MM.1S (cell line): ENCODE data around the gene SOX18.

ENCODE experiments used
- DNase-seq: peaks from one replicate; pipeline ENCODE4 v3.0.0-alpha.2; 2015
- H2AFZ ChIP-seq: fragments of 300-600 bp; sonication (generic); 2 replicates; pipeline ENCODE4 v1.6.0; 2016; ENCODE audit warnings: antibody characterized with exemption, low read length
- H3F3A ChIP-seq: fragments of 300-600 bp; sonication (generic); 2 replicates; pipeline ENCODE4 v1.6.1; 2016; ENCODE audit warnings: mild to moderate bottlenecking, antibody characterized with exemption, low read length, moderate library complexity, mixed read lengths; ENCODE audit not compliant: insufficient read depth
- H3K27ac ChIP-seq: fragments of 300-600 bp; sonication (generic); 2 replicates; pipeline ENCODE4 v1.5.1; 2016; ENCODE audit warnings: mild to moderate bottlenecking, low read length
- H3K27me3 ChIP-seq: fragments of 300-600 bp; sonication (generic); replicated peaks from 2 replicates; pipeline ENCODE4 v1.6.0; 2016; ENCODE audit warnings: low read length; ENCODE audit not compliant: insufficient read depth
- H3K36me3 ChIP-seq: fragments of 300-600 bp; sonication (generic); replicated peaks from 2 replicates; pipeline ENCODE4 v1.6.1; 2016; ENCODE audit warnings: mild to moderate bottlenecking, low read length, mixed read lengths; ENCODE audit not compliant: insufficient read depth
- H3K4me1 ChIP-seq: fragments of 300-600 bp; sonication (generic); 2 replicates; pipeline ENCODE4 v1.6.1; 2016; ENCODE audit warnings: low read length, mixed read lengths
- H3K4me2 ChIP-seq: fragments of 300-600 bp; sonication (generic); 2 replicates; pipeline ENCODE4 v1.6.0; 2016; ENCODE audit warnings: low read depth, low read length
- H3K4me3 ChIP-seq: fragments of 300-600 bp; sonication (generic); 2 replicates; pipeline ENCODE4 v1.5.1; 2016; ENCODE audit warnings: low read length, mixed read lengths
- H3K79me2 ChIP-seq: fragments of 300-600 bp; sonication (generic); 2 replicates; pipeline ENCODE4 v1.6.1; 2016; ENCODE audit warnings: mixed run types, low read length, mixed read lengths
- H3K9ac ChIP-seq: fragments of 300-600 bp; sonication (generic); 2 replicates; pipeline ENCODE4 v1.6.1; 2016; ENCODE audit warnings: low read length, mixed read lengths
- H3K9me2 ChIP-seq: fragments of 300-600 bp; sonication (generic); replicated peaks from 2 replicates; pipeline ENCODE4 v1.6.1; 2016; ENCODE audit warnings: mild to moderate bottlenecking, low read length, mixed read lengths; ENCODE audit not compliant: insufficient read depth
- H3K9me3 ChIP-seq: fragments of 300-600 bp; sonication (generic); replicated peaks from 2 replicates; pipeline ENCODE4 v1.6.1; 2016; ENCODE audit warnings: mild to moderate bottlenecking, low read length, mixed read lengths; ENCODE audit not compliant: insufficient read depth
- H4K20me1 ChIP-seq: fragments of 300-600 bp; sonication (generic); 2 replicates; pipeline ENCODE4 v1.6.1; 2016; ENCODE audit warnings: mild to moderate bottlenecking, low read length, moderate library complexity, mixed read lengths; ENCODE audit not compliant: insufficient read depth
- EZH2 ChIP-seq: fragments of 300-600 bp; sonication (generic); optimal IDR thresholded peaks from 2 replicates; pipeline ENCODE3; 2017; ENCODE audit warnings: low read depth, mild to moderate bottlenecking, antibody characterized with exemption, low read length, mixed read lengths
- EZH2phosphoT487 ChIP-seq: fragments of 300-600 bp; sonication (generic); IDR thresholded peaks from 2 replicates; pipeline ENCODE4 v1.6.1; 2018; ENCODE audit warnings: antibody characterized with exemption, low read length
- TF ChIP-seq, protein P1 (sequence below): fragments of 300-600 bp; sonication (generic); IDR thresholded peaks from 2 replicates; pipeline ENCODE4 v1.5.1; 2016; ENCODE audit warnings: antibody characterized with exemption, low read length, mixed read lengths

Gene SOX18

DNA sequence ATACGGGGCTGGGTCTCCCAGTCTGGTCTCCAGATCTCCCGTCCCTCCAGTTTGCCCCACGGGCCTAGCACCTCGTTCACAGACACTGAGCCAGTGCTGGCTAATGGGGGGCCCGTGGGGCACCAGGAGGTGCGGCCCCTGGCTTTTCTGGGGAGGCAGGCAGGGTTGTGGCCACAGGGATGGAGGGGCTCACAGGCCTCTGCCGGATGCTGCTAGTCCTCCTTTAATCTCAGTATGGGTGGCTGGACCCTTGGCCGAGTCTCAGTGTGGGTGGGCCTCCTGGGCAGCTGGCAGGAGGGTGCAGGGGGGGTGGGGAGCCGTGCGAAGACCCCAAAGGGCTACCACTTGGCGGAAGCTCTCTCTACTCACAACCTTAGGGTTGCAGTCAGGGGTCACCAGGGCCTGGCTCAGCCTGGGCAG is 1.6 kb upstream of the SOX18 start:
- no peak for DNase-seq
- Histone ChIP-seq H3K4me1 (no peaks in the 10 kb centered on the region), H3K79me2 (no peaks in the 10 kb centered on the region), H3F3A (no peaks in the 10 kb centered on the region), H3K36me3 (no peaks in the 10 kb centered on the region), H3K4me2 (no peak overlapping the region), H3K9ac (no peak overlapping the region), H3K27me3 (peaks cover 70% of the 10 kb centered on the region), H2AFZ (no peak overlapping the region), H3K9me2 (no peaks in the 10 kb centered on the region), H4K20me1 (no peaks in the 10 kb centered on the region), H3K4me3 (no peak overlapping the region), H3K27ac (no peak overlapping the region), H3K9me3 (no peaks in the 10 kb centered on the region)
- TF ChIP-seq, protein P1, sequence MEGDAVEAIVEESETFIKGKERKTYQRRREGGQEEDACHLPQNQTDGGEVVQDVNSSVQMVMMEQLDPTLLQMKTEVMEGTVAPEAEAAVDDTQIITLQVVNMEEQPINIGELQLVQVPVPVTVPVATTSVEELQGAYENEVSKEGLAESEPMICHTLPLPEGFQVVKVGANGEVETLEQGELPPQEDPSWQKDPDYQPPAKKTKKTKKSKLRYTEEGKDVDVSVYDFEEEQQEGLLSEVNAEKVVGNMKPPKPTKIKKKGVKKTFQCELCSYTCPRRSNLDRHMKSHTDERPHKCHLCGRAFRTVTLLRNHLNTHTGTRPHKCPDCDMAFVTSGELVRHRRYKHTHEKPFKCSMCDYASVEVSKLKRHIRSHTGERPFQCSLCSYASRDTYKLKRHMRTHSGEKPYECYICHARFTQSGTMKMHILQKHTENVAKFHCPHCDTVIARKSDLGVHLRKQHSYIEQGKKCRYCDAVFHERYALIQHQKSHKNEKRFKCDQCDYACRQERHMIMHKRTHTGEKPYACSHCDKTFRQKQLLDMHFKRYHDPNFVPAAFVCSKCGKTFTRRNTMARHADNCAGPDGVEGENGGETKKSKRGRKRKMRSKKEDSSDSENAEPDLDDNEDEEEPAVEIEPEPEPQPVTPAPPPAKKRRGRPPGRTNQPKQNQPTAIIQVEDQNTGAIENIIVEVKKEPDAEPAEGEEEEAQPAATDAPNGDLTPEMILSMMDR: no peak
- TF ChIP-seq EZH2phosphoT487 (no peak), EZH2 (no peak)

DNA sequence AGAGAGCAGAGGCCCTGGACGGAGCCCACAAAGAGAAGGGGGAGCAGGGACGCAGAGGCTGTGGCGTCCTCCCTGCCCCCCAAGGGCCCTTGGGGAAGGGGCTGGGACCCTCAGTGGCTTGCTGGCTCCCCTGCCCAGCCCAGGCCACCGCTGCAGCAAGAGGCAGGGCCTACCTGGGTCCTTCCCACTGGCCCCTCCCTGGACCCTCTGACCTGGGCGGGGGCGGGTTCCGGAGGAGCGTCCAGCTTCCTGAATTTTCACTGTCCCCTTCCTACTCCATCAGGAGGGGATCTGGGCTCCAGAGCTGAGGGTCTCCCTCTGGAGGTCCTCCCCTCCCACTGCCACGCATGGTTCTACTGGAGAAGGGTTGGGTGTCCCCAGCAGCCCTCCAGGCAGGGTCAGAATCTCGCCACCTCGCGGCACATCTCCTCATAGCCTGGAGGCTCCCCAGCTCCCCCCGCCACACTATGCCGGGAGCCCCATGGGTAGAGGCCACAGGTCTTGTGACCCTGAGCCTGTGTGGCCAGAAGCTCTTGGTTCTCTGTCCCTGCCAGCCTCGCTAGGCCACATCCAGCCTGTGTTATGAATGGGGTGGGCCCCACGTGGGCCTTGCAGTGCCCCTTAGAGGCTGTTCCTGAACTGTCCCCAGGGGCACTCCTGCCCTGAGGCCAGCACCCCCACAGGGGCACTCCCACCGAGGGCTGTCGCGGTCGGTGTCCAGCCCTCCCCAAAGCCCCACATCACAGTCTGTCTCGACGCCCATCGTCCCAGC is 1.0 kb upstream of the SOX18 start:
- Histone ChIP-seq H3K27me3 (peaks cover 76% of the 10 kb centered on the region), H2AFZ (no peak overlapping the region), H3K4me2 (no peak overlapping the region)

DNA sequence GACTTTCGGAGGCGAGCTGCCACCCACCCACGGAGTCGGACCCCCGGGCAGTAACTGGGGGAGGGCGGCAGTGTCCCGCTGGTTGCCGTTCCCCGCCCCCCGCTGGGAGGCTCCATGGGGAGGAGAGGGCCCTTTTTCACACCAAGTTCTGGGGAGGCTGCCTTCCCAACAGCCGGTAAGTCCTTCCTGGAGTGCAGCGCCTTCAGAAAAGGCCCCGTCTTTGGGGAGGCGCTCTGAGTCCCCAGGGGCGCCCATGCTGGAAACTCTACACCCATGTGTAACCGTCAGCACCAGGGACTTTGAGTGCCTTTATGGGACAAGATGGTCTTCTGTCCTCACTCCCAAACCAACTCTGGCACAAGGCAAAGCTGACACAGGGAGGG is 430 bp upstream of the SOX18 start:
- H3K4me2 ChIP-seq: no peak overlapping the region
- H3K27ac ChIP-seq: no peak overlapping the region
- H4K20me1 ChIP-seq: no peaks in the 10 kb centered on the region
- no peaks in the 10 kb centered on the region for H3K36me3 ChIP-seq
- no peaks in the 10 kb centered on the region for H3K9me2 ChIP-seq
- DNase-seq: no peak
- TF ChIP-seq EZH2phosphoT487: no peak
- no peak for TF ChIP-seq EZH2
- TF ChIP-seq, protein P1: no peak
- no peaks in the 10 kb centered on the region for H3K9me3 ChIP-seq
- peaks cover 82% of the 10 kb centered on the region for H3K27me3 ChIP-seq
- no peak overlapping the region for H3K4me3 ChIP-seq
- H2AFZ ChIP-seq: no peak overlapping the region
- no peaks in the 10 kb centered on the region for H3F3A ChIP-seq
- H3K79me2 ChIP-seq: no peaks in the 10 kb centered on the region
- H3K9ac ChIP-seq: no peak overlapping the region
- no peaks in the 10 kb centered on the region for H3K4me1 ChIP-seq

More for the DNA sequence above, 1.0 kb upstream of the SOX18 start:
- no peak overlapping the region for H3K4me3 ChIP-seq
- no peak for TF ChIP-seq EZH2phosphoT487
- TF ChIP-seq, protein P1: no peak
- no peak for TF ChIP-seq EZH2
- H3K9me3 ChIP-seq: no peaks in the 10 kb centered on the region
- no peaks in the 10 kb centered on the region for H4K20me1 ChIP-seq
- H3K27ac ChIP-seq: no peak overlapping the region
- no peaks in the 10 kb centered on the region for H3K79me2 ChIP-seq
- DNase-seq: no peak
- H3K4me1 ChIP-seq: no peaks in the 10 kb centered on the region
- no peaks in the 10 kb centered on the region for H3K9me2 ChIP-seq
- H3F3A ChIP-seq: no peaks in the 10 kb centered on the region
- H3K9ac ChIP-seq: no peak overlapping the region
- no peaks in the 10 kb centered on the region for H3K36me3 ChIP-seq
